HG03558 (cell line): ENCODE measurements around the gene RTL5.

ENCODE experiments used
- ATAC-seq: cut with Tn5 transposase; IDR thresholded peaks from one replicate; pipeline ENCODE4 v1.9.1; 2021; ENCODE audit warnings: moderate number of reproducible peaks; ENCODE audit not compliant: unreplicated experiment; ENCODE audit errors: extremely low read depth

RTL5 gene

GRCh38 chrX:72110876-72111708 lies 20.6 kb downstream of the RTL5 start:
- ATAC-seq: no peak

GRCh38 chrX:72110051-72110875 lies 21.5 kb downstream of the RTL5 start:
- no peak for ATAC-seq

- ATAC-seq: no peak
These were observed 23.0 kb downstream of the RTL5 start for GRCh38 chrX:72108666-72109065.

GRCh38 chrX:72107841-72108595 lies 23.7 kb downstream of the RTL5 start:
- ATAC-seq: no peak

GRCh38 chrX:72107320-72107719 lies 24.4 kb downstream of the RTL5 start:
- ATAC-seq: no peak

GRCh38 chrX:72105436-72105835 lies 26.3 kb downstream of the RTL5 start:
- peak; percentile 30 for ATAC-seq

GRCh38 chrX:72102760-72103159 lies 29.0 kb downstream of the RTL5 start:
- ATAC-seq: no peak

- ATAC-seq: no peak
These were observed 29.6 kb downstream of the RTL5 start for GRCh38 chrX:72102126-72102525.

- ATAC-seq: no peak
These were observed 30.1 kb downstream of the RTL5 start for GRCh38 chrX:72101597-72102037.

- peak; percentile 64 for ATAC-seq
These were observed 30.8 kb downstream of the RTL5 start for GRCh38 chrX:72100824-72101351.

GRCh38 chrX:72100051-72100755 lies 31.5 kb downstream of the RTL5 start:
- no peak for ATAC-seq

- ATAC-seq: no peak
These were observed 34.6 kb downstream of the RTL5 start for GRCh38 chrX:72097098-72097497.

- ATAC-seq: no peak
These were observed 36.3 kb downstream of the RTL5 start for GRCh38 chrX:72095370-72095769.

GRCh38 chrX:72094894-72095293 lies 36.8 kb downstream of the RTL5 start:
- ATAC-seq: no peak

GRCh38 chrX:72089254-72089653 lies 42.5 kb downstream of the RTL5 start:
- no peak for ATAC-seq

- no peak for ATAC-seq
These were observed 43.0 kb downstream of the RTL5 start for GRCh38 chrX:72088761-72089160.

- no peak for ATAC-seq
These were observed 44.7 kb downstream of the RTL5 start for GRCh38 chrX:72086995-72087394.

- ATAC-seq: no peak
These were observed 47.6 kb downstream of the RTL5 start for GRCh38 chrX:72084114-72084513.

GRCh38 chrX:72083291-72083690 lies 48.4 kb downstream of the RTL5 start:
- no peak for ATAC-seq
